OCI-LY1 (cell line): ENCODE results near the gene OR52E8.

Source experiments
- H2AFZ ChIP-seq: fragments of 200-600 bp; sonication (generic), shearing (Covaris generic); 2 replicates; pipeline ENCODE4 v1.6.0; 2014; ENCODE audit warnings: antibody characterized with exemption, mild to moderate bottlenecking, low read length
- H3F3A ChIP-seq: fragments of 200-600 bp; sonication (generic), shearing (Covaris generic); 2 replicates; pipeline ENCODE4 v1.6.0; 2014; ENCODE audit warnings: mild to moderate bottlenecking, antibody characterized with exemption, low read length, moderate library complexity; ENCODE audit not compliant: insufficient read depth
- H3K27ac ChIP-seq: fragments of 200-600 bp; sonication (generic); 2 replicates; pipeline ENCODE4 v1.5.1; 2014; ENCODE audit warnings: low read length, mixed run types, mild to moderate bottlenecking, low read depth; ENCODE audit not compliant: poor library complexity, severe bottlenecking
- H3K27me3 ChIP-seq: fragments of 200-600 bp; sonication (generic); 2 replicates; pipeline ENCODE4 v1.6.0; 2014; ENCODE audit warnings: antibody characterized with exemption, mild to moderate bottlenecking, low read length, moderate library complexity; ENCODE audit not compliant: insufficient read depth
- H3K36me3 ChIP-seq: fragments of 200-600 bp; sonication (generic); 2 replicates; pipeline ENCODE4 v1.6.1; 2014; ENCODE audit warnings: mild to moderate bottlenecking, antibody characterized with exemption, low read length, moderate library complexity, mixed read lengths; ENCODE audit not compliant: insufficient read depth
- H3K4me1 ChIP-seq: fragments of 200-600 bp; sonication (generic); 2 replicates; pipeline ENCODE4 v1.5.1; 2014; ENCODE audit warnings: mild to moderate bottlenecking, low read length, moderate library complexity; ENCODE audit not compliant: insufficient read depth, severe bottlenecking
- H3K4me2 ChIP-seq: fragments of 200-600 bp; sonication (generic), shearing (Covaris generic); 2 replicates; pipeline ENCODE4 v1.6.1; 2014; ENCODE audit warnings: low read length
- H3K4me3 ChIP-seq: fragments of 200-600 bp; sonication (generic); 2 replicates; pipeline ENCODE4 v1.5.1; 2014; ENCODE audit warnings: low read length, low read depth, mild to moderate bottlenecking, mixed read lengths; ENCODE audit not compliant: poor library complexity, severe bottlenecking
- H3K79me2 ChIP-seq: fragments of 200-600 bp; shearing (Covaris generic); 2 replicates; pipeline ENCODE4 v1.6.1; 2016; ENCODE audit warnings: mixed run types, low read length, mixed read lengths; ENCODE audit not compliant: insufficient read depth
- H3K9ac ChIP-seq: fragments of 200-600 bp; sonication (generic), shearing (Covaris generic); 2 replicates; pipeline ENCODE4 v1.6.1; 2014; ENCODE audit warnings: mild to moderate bottlenecking, low read length, mixed read lengths
- H3K9me2 ChIP-seq: fragments of 200-600 bp; sonication (generic), shearing (Covaris generic); 2 replicates; pipeline ENCODE4 v1.6.1; 2014; ENCODE audit warnings: low read depth, mild to moderate bottlenecking, low read length, mixed read lengths
- H3K9me3 ChIP-seq: fragments of 200-600 bp; shearing (Covaris generic); 2 replicates; pipeline ENCODE4 v1.6.1; 2014; ENCODE audit warnings: low read length, mixed read lengths
- H4K20me1 ChIP-seq: fragments of 200-600 bp; sonication (generic), shearing (Covaris generic); 2 replicates; pipeline ENCODE4 v1.6.0; 2016; ENCODE audit warnings: mild to moderate bottlenecking, low read length; ENCODE audit not compliant: insufficient read depth
- CTCF ChIP-seq: fragments of 200-600 bp; sonication (generic), shearing (Covaris generic); IDR thresholded peaks from 2 replicates; pipeline ENCODE4 v1.5.1; 2017; ENCODE audit warnings: mild to moderate bottlenecking, antibody characterized with exemption, low read length, moderate library complexity, mixed read lengths
- EZH2 ChIP-seq: fragments of 200-600 bp; sonication (generic), shearing (Covaris generic); IDR thresholded peaks from 2 replicates; pipeline ENCODE4 v1.8.0; 2017; ENCODE audit warnings: borderline replicate concordance, mixed run types, mild to moderate bottlenecking, antibody characterized with exemption, low read length, moderate library complexity, mixed read lengths

Gene OR52E8

GRCh38 chr11:5846701-5847100 is 10.8 kb downstream of the OR52E8 start:
- Histone ChIP-seq H3K36me3 (no peaks in the 10 kb centered on the region), H3K27me3 (no peaks in the 10 kb centered on the region), H3K4me3 (no peak overlapping the region), H3K9me2 (no peaks in the 10 kb centered on the region), H3K27ac (no peak overlapping the region), H2AFZ (no peak overlapping the region), H3K79me2 (no peaks in the 10 kb centered on the region), H3F3A (no peaks in the 10 kb centered on the region), H3K9ac (no peak overlapping the region), H3K4me2 (no peak overlapping the region), H4K20me1 (no peaks in the 10 kb centered on the region), H3K4me1 (no peaks in the 10 kb centered on the region), H3K9me3 (no peaks in the 10 kb centered on the region)
- no peak for TF ChIP-seq CTCF
- TF ChIP-seq EZH2 = no peak

DNA sequence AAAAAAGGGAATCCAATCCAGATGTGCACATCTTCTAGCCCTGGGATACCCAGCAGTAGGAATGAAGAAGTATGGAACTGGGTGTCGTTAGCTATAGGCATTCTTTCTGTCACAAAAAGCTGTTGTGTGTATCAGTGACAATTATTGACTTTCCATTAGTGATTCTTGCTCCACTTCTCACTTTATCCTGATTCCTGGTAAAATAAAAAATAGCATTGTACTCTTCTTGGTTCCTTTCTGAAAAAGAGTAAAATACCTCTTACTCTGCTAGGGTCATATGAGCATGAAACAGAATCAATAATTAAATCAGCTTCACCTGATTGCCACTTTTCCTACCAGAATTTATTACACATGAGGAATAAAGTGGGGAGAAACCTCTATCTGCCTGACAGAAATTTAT is 15.7 kb downstream of the OR52E8 start, which contains the start of gene OR52E6:
TSS of gene OR52E6 (minus strand) at position 101 of the 400 bp plus-strand sequence. CDS start at position 101, 0 bp downstream.
- H3K27me3 ChIP-seq = no peaks in the 10 kb centered on the region
- TF ChIP-seq EZH2 = no peak
- no peak for TF ChIP-seq CTCF
- H3K27ac ChIP-seq = no peak within 1 kb of the TSS
- no peaks in the 10 kb centered on the region for H3K4me1 ChIP-seq
- H3K4me2 ChIP-seq = no peak within 1 kb of the TSS
- H2AFZ ChIP-seq = no peak within 1 kb of the TSS
- no peaks in the 10 kb centered on the region for H3K79me2 ChIP-seq
- H3K36me3 ChIP-seq = no peaks in the 10 kb centered on the region
- H3K9me2 ChIP-seq = no peaks in the 10 kb centered on the region
- no peak within 1 kb of the TSS for H3K4me3 ChIP-seq
- H4K20me1 ChIP-seq = no peaks in the 10 kb centered on the region
- H3F3A ChIP-seq = no peaks in the 10 kb centered on the region
- H3K9me3 ChIP-seq = no peaks in the 10 kb centered on the region
- H3K9ac ChIP-seq = no peak within 1 kb of the TSS

GRCh38 chr11:5837695-5838094 is 19.8 kb downstream of the OR52E8 start:
- Histone ChIP-seq H3K79me2 (no peaks in the 10 kb centered on the region), H3K27ac (no peak overlapping the region), H3K4me3 (no peak overlapping the region), H3K4me1 (no peaks in the 10 kb centered on the region), H2AFZ (no peak overlapping the region), H3K36me3 (no peaks in the 10 kb centered on the region), H3F3A (no peaks in the 10 kb centered on the region), H3K27me3 (no peaks in the 10 kb centered on the region), H3K9ac (no peak overlapping the region), H4K20me1 (no peaks in the 10 kb centered on the region), H3K9me3 (no peaks in the 10 kb centered on the region), H3K4me2 (no peak overlapping the region), H3K9me2 (no peaks in the 10 kb centered on the region)
- TF ChIP-seq CTCF (no peak), EZH2 (no peak)
